ENCODE data around the gene PREX1.

The PREX1 gene

GRCh38 chr20:48620154-48620506 lies 207.7 kb downstream of the PREX1 start:
- no peak for DNase-seq (ENCODE audit: low spot score)

GRCh38 chr20:48619126-48620101 lies 208.4 kb downstream of the PREX1 start:
- peak; percentile 49 for DNase-seq (ENCODE audit: low spot score)

GRCh38 chr20:48618631-48619030 lies 209.2 kb downstream of the PREX1 start:
- no peak for DNase-seq (ENCODE audit: low spot score)

- DNase-seq (ENCODE audit: low spot score), result no peak
Measured at GRCh38 chr20:48618052-48618451, 209.7 kb downstream of the PREX1 start.

GRCh38 chr20:48617481-48617880 lies 210.3 kb downstream of the PREX1 start:
- no peak for DNase-seq (ENCODE audit: low spot score)

GRCh38 chr20:48616481-48616880 lies 211.3 kb downstream of the PREX1 start:
- no peak for DNase-seq (ENCODE audit: low spot score)

- DNase-seq (ENCODE audit: low spot score), result no peak
Measured at GRCh38 chr20:48615871-48616270, 211.9 kb downstream of the PREX1 start.

GRCh38 chr20:48614593-48615274 lies 213.1 kb downstream of the PREX1 start:
- no peak for DNase-seq (ENCODE audit: low spot score)

DNA sequence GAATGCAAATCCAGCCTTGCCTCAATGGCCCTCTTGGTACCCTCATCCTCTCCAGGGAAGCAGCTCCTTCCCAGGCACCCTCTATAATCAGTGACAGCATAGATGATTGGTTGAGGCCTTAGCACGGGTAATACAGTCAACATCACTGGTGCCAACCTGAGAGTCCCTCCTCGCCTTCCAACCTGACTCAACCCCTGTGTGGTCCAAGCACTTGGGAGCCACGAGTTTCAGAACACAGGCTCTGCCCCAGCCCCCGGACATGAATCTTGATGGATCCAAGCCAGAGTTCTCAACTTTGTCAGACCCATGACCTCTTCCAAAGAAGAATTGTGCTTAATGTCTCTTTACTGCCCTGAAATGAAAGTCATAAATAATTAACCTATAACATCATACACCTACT lies 213.9 kb downstream of the PREX1 start:
- no peak for DNase-seq (ENCODE audit: low spot score)

- DNase-seq (ENCODE audit: low spot score), result no peak
Measured at GRCh38 chr20:48612335-48612734, 215.5 kb downstream of the PREX1 start.

- DNase-seq (ENCODE audit: low spot score), result no peak
Measured at GRCh38 chr20:48610996-48611395, 216.8 kb downstream of the PREX1 start.

DNA sequence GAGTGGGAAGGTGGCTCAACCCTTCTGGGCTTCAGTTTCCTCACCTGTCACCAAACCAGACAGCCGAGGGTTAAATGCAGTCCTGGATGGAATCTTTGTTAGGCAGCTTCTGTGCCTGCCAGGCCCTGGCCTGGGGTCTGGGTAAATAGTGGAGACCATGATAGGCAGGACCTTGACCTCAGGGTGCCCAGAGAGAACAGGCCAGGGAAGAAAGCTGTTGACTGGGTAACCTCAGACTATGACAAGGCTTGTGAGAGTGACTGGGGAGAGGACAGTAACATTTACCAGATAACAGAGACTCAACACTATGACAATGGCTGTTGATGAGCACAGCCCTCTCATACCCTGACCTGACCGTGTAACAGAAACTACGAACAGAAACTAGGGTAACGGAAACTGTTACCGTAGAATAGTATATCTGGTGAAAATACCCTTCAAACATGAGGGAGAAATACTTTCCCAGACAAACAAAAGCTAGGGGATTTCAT lies 218.3 kb downstream of the PREX1 start:
- no peak for DNase-seq (ENCODE audit: low spot score)

GRCh38 chr20:48608756-48609155 lies 219.0 kb downstream of the PREX1 start:
- DNase-seq (ENCODE audit: low spot score), result no peak

DNA sequence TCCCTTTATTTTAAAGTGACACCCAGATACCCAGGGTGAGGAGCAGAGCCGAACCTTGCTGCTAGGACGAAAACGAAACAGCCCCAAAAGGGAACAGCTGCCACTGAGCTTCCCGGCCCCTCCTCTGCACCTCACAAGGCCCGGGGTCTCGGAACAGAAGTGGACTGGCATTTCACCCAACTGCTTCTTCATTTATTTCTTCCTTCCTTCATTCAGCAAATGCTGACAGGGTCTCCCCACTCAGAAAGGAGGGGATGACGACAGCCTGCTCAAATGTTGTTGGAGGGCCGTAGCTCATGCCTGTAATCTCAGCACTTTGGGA lies 220.3 kb downstream of the PREX1 start:
- DNase-seq (ENCODE audit: low spot score), result no peak

- no peak for DNase-seq (ENCODE audit: low spot score)
Measured at GRCh38 chr20:48606841-48607543, 220.8 kb downstream of the PREX1 start.

GRCh38 chr20:48606172-48606840 lies 221.5 kb downstream of the PREX1 start:
- no peak for DNase-seq (ENCODE audit: low spot score)

DNA sequence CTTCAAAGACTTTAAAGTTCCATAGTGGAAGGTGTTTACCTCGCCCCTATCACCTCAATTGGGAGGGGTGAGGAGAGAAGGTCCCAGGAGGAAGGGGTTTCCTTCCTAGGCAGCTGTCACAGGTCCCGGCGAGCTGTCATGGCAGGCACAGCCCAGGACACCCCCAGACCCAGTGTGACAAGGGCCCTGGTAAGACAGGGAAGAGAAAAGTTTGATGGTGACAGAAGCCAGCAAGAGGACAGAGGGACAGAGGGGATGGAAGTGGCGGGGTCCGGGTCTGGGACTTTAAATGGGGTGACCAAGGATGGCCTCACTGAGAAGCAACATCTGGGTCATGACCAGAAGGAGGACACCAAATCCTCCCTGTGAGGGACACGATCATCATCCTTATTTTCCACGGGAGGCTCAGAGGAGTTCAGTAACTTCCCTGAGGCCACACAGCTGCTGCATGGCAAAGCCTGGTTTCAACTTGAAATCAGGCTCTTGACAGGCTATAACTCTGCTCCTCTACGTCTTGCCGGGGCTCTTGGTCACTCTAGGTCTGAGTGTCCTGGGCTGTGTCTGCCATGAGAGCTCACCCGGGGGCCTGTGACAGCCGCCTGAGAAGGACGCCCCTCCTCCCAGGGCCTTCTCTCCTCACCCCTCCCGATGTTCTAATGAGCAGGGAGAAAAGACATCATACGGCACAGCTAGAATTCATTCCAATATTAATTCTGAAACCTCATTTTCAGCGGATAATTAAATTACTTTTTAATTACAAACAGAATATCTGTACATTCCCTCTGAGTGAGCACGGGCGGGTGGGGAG lies 222.2 kb downstream of the PREX1 start:
- no peak for DNase-seq (ENCODE audit: low spot score)

DNA sequence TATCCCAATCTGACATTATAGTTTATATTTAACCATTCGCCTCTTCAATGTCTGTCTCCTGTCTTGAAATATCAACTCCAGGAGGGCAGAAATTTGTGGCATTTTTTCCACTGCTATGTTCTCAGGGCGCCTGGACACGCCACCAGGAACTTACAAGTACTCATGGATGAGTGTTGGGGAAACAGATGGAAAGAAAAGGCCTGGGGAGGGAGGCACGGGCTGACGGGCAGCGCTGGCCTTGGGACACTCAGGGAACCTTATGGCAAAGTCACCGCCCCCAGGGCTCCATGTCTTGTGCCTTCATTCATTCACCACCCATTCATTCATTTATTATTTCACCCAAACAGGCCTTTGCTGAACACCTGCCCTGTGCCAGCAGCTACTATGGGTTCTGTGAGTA lies 222.9 kb downstream of the PREX1 start:
- no peak for DNase-seq (ENCODE audit: low spot score)

GRCh38 chr20:48604426-48604825 lies 223.4 kb downstream of the PREX1 start:
- DNase-seq (ENCODE audit: low spot score), result no peak

- no peak for DNase-seq (ENCODE audit: low spot score)
Measured at GRCh38 chr20:48603819-48604405, 223.9 kb downstream of the PREX1 start.

Data from cerebellar cortex (tissue), 1 donor.